MM.1S (cell line): ENCODE data around the gene BMX.

Source experiments
- EZH2 ChIP-seq: fragments of 300-600 bp; sonication (generic); optimal IDR thresholded peaks from 2 replicates; pipeline ENCODE3; 2017; ENCODE audit warnings: low read depth, mild to moderate bottlenecking, antibody characterized with exemption, low read length, mixed read lengths
- EZH2phosphoT487 ChIP-seq: fragments of 300-600 bp; sonication (generic); IDR thresholded peaks from 2 replicates; pipeline ENCODE4 v1.6.1; 2018; ENCODE audit warnings: antibody characterized with exemption, low read length
- TF ChIP-seq, protein P1 (sequence below): fragments of 300-600 bp; sonication (generic); IDR thresholded peaks from 2 replicates; pipeline ENCODE4 v1.5.1; 2016; ENCODE audit warnings: antibody characterized with exemption, low read length, mixed read lengths

DNA sequence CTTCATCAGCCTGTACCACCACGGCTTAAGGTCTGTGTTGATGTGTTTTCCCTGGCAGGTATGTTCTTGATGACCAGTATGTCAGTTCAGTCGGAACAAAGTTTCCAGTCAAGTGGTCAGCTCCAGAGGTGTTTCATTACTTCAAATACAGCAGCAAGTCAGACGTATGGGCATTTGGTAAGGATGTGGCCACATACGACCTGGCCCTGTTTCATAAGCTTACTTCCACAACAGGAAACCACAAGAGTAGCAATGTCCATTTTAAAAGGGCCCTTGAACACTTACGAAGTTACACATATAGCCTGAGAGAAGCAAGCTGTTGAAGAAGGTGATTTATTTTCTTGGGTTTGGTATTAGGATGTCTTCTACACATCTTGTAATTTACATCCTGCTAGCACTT, 46.1 kb downstream of the BMX start:
- TF ChIP-seq, protein P1, sequence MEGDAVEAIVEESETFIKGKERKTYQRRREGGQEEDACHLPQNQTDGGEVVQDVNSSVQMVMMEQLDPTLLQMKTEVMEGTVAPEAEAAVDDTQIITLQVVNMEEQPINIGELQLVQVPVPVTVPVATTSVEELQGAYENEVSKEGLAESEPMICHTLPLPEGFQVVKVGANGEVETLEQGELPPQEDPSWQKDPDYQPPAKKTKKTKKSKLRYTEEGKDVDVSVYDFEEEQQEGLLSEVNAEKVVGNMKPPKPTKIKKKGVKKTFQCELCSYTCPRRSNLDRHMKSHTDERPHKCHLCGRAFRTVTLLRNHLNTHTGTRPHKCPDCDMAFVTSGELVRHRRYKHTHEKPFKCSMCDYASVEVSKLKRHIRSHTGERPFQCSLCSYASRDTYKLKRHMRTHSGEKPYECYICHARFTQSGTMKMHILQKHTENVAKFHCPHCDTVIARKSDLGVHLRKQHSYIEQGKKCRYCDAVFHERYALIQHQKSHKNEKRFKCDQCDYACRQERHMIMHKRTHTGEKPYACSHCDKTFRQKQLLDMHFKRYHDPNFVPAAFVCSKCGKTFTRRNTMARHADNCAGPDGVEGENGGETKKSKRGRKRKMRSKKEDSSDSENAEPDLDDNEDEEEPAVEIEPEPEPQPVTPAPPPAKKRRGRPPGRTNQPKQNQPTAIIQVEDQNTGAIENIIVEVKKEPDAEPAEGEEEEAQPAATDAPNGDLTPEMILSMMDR = no peak
- TF ChIP-seq EZH2phosphoT487 (no peak), EZH2 (no peak)
